HG03025 (cell line): ENCODE data around the gene DMRTB1.

Source experiments
- ATAC-seq: cut with Tn5 transposase; IDR thresholded peaks from one replicate; pipeline ENCODE4 v1.9.1; 2021; ENCODE audit warnings: mild to moderate bottlenecking, moderate library complexity; ENCODE audit not compliant: unreplicated experiment, low FRiP score

The DMRTB1 gene

GRCh38 chr1:53507116-53507820, 48.1 kb downstream of the DMRTB1 start:
- no peak for ATAC-seq

GRCh38 chr1:53508056-53508990, 49.1 kb downstream of the DMRTB1 start:
- ATAC-seq: no peak

- ATAC-seq: no peak
Measured at GRCh38 chr1:53508991-53509666, 49.9 kb downstream of the DMRTB1 start.

GRCh38 chr1:53509775-53510174, 50.6 kb downstream of the DMRTB1 start:
- ATAC-seq: no peak

- no peak for ATAC-seq
Measured at GRCh38 chr1:53510215-53510614, 51.0 kb downstream of the DMRTB1 start.

GRCh38 chr1:53511323-53511932, 52.2 kb downstream of the DMRTB1 start:
- no peak for ATAC-seq

GRCh38 chr1:53511933-53512806, 53.0 kb downstream of the DMRTB1 start:
- no peak for ATAC-seq

- ATAC-seq: no peak
Measured at GRCh38 chr1:53512807-53513755, 53.9 kb downstream of the DMRTB1 start.

- no peak for ATAC-seq
Measured at GRCh38 chr1:53513846-53514245, 54.6 kb downstream of the DMRTB1 start.

GRCh38 chr1:53514436-53514835, 55.2 kb downstream of the DMRTB1 start:
- no peak for ATAC-seq

- ATAC-seq: no peak
Measured at GRCh38 chr1:53516181-53516580, 57.0 kb downstream of the DMRTB1 start.
